LNCAP (cell line): Measurements from ENCODE around the gene PCSK7.

Source experiments
- TF ChIP-seq, protein P1 (sequence below): fragments of 450-650 bp; IDR thresholded peaks from 2 replicates; pipeline ENCODE4 v1.5.1; 2017; ENCODE audit warnings: mild to moderate bottlenecking

Gene PCSK7

DNA sequence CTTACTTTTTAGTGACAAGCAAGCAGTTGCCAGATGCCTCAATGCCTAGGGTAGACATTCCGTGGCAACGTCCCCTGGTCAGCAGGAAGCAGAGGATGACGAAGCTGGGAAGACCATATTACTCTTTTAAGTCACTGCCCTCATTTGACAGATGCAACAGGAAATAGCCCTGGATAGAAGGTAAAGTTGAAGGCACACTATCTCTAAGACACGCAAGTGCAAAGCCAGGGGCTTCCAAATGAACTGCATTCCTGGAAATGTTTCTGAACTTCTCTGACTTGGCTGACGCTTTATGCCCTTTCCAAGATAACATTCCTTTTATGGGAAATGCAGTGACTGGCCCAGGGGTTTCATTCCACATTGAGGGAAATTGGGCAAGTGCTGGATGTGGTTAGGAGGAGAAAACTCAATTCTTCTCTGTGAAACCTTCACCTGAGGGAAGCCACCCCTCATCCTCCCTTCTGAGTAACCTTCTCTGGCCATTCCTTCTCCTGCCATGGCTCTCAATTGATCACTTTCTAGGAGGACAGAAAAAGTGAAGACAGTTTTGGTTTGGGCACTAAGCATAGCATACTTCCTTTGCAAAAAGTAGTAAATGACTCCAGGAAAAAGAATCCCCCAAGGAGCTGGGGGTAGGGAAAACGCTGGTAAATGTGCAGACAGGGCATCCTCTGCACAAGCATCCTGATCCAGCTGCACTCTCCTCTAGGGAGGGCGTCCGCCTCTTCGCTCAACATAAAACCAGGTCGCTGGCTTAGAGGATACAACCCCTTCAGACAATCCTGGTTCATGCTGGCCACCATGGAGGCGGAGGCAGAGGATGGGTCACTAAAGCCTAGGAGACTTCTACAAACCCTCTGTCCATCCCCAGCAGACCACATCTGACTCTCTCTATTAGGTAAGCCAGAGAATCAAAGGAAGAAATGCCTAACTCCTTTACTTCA lies 14.5 kb downstream of the PCSK7 start:
- TF ChIP-seq, protein P1, sequence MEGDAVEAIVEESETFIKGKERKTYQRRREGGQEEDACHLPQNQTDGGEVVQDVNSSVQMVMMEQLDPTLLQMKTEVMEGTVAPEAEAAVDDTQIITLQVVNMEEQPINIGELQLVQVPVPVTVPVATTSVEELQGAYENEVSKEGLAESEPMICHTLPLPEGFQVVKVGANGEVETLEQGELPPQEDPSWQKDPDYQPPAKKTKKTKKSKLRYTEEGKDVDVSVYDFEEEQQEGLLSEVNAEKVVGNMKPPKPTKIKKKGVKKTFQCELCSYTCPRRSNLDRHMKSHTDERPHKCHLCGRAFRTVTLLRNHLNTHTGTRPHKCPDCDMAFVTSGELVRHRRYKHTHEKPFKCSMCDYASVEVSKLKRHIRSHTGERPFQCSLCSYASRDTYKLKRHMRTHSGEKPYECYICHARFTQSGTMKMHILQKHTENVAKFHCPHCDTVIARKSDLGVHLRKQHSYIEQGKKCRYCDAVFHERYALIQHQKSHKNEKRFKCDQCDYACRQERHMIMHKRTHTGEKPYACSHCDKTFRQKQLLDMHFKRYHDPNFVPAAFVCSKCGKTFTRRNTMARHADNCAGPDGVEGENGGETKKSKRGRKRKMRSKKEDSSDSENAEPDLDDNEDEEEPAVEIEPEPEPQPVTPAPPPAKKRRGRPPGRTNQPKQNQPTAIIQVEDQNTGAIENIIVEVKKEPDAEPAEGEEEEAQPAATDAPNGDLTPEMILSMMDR, result no peak

DNA sequence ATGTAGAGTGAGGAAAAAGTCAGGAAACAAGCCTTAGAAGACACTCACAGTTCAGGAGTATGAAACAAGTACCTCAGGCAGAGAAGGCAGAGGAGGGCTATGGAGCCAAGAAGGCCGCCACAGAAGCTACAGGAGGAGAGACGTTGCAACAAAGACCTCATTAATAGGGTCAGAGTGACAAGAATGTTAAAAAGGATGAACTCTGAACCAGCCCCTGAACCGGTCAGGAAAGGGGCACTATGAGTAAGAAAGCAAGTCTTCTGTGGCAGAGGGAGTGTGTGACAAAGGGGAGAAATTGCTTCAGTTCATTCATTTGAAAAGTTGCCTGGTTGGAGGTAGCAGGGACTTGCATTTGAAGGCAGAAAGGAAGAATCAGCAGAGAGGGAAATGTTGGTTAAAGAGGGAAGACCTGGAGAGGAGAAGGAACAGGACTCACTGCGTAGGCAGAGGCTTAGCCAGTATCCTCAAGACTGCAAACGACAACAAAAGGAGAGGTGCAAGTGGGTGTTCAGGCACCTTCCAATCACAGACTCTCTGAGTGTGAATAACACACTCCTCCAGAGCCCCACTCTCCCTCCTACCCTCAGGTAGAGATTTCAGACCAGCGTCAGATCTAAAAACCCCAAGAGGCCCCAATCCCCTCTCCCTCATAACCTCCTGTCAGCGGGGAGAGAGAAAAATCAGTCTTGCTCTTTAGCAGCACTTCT lies 17.3 kb downstream of the PCSK7 start:
- TF ChIP-seq, protein P1, result no peak

DNA sequence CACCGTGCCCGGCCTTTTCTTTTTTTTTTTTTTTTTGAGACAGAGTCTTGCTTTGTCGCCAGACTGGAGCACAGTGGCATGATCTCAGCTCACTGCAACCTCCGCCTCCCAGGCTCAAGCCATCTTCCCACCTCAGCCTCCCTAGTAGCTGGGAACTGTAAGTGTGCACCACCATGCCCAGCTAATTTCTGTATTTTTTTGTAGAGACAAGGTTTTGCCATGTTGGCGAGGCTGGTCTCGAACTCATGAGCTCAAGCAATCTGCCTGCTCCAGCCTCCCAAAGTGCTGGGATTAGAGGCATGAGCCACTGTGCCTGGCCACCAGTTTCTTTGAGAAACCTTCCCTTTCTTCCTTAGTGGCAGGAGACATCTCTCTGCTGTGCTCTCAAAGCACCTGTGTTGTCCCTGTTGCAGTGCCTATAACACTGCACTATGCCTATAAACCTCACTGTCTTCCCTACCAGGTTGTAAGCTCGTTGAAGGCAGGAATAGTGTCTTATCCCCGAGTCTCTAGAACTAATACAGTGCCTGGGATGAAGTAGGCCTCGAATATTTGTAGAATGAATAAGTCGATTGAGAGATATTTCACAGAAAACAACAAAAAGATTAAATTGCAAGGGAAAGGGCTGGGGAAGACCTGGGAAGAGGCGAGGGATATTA lies 19.0 kb downstream of the PCSK7 start:
- TF ChIP-seq, protein P1, result no peak

GRCh38 chr11:117210620-117211019 lies 21.3 kb downstream of the PCSK7 start:
- TF ChIP-seq, protein P1, result no peak

GRCh38 chr11:117205211-117205818 lies 26.6 kb downstream of the PCSK7 start:
- TF ChIP-seq, protein P1, result no peak

DNA sequence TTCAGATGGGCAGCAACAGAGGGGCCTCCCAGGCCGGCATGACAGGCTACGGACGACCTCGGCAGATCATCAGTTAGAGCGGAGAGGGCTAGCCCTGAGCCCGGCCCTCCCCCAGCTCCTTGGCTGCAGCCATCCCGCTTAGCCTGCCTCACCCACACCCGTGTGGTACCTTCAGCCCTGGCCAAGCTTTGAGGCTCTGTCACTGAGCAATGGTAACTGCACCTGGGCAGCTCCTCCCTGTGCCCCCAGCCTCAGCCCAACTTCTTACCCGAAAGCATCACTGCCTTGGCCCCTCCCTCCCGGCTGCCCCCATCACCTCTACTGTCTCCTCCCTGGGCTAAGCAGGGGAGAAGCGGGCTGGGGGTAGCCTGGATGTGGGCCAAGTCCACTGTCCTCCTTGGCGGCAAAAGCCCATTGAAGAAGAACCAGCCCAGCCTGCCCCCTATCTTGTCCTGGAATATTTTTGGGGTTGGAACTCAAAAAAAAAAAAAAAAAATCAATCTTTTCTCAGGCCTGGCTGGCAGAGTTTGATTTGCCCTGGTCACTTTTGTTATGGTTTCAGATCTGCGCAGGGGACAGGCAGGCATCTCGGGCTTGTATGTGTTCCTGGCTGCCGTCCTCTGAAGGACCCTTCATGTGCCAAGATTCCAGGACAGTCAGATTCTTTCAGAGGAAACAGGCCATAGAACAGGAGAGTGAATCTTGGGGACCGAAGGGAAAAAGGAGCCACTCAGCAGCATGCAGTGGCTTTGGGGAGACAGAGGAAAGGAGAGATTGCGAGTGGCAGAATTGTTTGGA lies 27.4 kb downstream of the PCSK7 start:
- TF ChIP-seq, protein P1, result no peak

DNA sequence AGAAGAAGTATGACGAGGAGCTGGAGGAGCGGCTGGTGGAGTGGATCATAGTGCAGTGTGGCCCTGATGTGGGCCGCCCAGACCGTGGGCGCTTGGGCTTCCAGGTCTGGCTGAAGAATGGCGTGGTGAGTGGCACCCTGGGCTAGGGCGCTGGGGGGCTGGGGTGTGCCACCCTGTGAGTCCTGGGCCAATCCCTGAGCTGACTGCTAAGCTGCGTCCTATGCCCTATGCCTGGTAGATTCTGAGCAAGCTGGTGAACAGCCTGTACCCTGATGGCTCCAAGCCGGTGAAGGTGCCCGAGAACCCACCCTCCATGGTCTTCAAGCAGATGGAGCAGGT lies 28.8 kb downstream of the PCSK7 start:
- TF ChIP-seq, protein P1, result no peak
